ENCODE data around the gene YEATS4.
A peak's percentile ranks its signal among the peaks of the same experiment; 100 is the strongest.
"Not testable (repeated sequence)": the region's sequence is repeated elsewhere in the genome, so short reads cannot be mapped to it uniquely, and the experiment has no call there.

The YEATS4 gene

DNA sequence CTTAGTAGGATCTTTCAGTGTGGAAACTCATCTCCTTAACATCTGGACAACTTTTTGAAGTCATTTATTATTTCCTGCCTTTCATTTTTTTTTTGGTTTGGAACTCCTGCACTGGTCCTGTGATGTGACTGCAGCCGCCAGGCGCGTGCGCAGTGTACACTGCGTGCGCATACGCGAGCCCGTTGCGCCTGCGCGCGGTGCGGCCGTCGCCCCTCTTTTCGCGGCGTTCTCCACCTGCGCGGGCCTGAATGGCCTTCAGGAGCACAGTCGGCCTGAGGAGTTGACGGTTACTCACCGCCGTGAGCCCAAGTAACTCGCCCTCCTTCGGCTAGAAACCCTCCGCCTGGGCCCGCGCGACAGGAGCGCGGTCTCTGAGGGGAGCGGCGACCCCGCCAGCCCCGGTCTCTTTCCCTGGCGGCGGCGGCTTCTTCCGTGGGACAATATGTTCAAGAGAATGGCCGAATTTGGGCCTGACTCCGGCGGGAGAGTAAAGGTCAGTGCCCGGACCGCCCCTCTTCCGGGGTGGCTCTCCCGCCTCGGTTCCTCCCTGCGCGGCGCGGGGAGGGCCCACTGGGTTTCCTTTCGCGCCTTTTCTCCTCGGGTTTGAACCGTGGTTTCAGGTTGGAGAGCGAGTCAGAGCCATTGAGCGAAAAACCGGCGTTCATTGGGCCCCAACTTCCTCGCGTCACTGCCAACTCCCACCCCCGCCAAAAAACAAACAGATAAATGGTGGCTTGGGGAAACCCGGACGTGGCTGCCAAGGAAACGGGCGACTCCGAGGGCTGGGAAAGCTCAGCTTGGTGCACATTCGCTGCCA lies at the start of gene YEATS4:
YEATS4 (plus strand) TSS at position 213 of the 817 bp plus-strand sequence; CDS start at position 443, 230 bp downstream.
- peak; percentile 59 for DNase-seq (ENCODE audit: low read depth, low spot score)

DNA sequence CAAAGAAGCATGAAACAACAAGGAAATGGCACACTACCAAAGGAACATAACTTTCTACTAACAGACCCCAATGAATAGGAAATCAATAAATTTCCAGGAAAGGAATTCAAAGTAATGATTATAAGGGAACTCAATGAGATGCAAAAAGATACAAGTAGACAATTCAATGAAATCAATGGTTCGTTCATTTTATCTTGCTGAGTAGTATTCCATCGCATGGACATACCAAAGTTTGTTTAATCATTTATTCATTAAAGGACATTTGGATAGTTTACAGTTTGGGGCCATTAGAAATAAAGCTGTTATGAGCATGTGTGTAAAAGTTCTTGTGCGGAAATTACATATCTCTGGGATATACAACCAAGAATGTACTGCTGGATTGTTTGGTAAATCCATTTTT lies 46.3 kb upstream of the YEATS4 start:
- no peak for DNase-seq (ENCODE audit: low read depth, low spot score)

DNA sequence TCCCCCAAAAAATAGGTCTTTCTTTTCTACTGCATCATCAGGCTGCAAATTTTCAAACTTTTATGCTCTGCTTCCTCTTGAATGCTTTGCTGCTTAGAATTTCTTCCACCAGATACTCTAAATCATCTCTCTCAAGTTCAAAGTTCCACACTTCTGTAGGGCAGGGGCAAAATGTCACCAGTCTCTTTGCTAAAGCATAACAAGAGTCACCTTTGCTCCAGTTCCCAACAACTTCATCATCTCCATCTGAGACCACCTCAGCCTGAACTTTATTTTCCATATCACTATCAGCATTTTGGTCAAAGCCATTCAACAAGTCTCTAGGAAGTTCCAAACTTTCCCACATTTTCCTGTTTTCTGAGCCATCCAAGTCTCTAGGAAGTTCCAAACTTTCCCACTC lies 42.8 kb upstream of the YEATS4 start:
- DNase-seq (ENCODE audit: low read depth, low spot score), result not testable (repeated sequence)

DNA sequence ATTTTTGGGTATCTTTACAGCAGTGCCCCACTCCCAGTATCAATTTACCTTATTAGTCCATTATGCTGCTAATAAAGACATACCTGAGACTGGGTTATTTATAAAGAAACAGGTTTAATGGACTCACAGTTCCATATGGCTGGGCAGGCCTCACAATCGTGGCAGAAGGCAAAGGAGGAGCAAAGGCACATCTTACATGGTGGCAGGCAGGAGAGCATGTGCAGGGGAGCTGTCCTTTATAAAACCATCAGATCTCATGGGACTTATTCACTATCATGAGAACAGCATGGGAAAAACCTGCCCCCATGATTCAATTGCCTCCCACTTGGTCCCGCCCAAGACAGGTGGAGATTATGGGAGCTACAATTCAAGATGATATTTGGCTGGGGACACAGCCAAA lies 42.3 kb upstream of the YEATS4 start:
- DNase-seq (ENCODE audit: low read depth, low spot score), result not testable (repeated sequence)

DNA sequence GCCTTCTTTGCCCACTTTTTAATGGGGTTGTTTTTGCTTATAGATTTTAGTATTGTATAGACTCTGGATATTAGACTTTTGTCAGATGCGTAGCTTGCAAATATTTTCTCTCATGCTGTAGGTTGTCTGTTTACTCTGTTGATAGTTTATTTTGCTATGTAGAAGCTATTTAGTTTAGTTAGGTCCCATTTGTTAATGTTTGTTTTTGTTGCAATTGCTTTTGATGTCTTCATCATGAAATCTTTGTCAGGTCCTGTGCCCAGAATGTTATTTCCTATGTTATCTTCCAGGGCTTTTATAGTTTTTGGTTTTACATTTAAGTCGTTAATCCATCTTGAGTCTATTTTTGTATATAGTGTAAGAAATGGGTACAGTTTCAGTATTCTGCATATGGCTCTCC lies 41.3 kb upstream of the YEATS4 start:
- DNase-seq (ENCODE audit: low read depth, low spot score), result no peak

DNA sequence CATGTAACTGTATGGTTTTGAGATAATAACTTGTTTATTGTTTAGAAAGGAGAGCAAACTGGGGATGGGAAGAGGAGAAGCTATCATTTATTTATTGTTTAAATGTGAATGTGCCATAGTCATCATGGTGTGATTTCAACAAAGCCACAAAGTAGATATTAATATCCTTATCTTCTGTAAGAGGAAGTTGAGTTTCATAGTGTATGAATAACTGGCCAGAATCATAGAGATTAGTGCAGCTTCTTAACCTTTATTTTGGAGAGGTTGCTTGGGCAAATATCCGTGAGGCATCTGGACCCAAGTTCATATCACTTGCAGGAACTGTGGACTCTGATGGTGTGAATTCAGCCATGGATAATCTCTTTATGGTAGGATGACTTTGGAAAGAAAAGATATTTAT lies 38.2 kb upstream of the YEATS4 start:
- no peak for DNase-seq (ENCODE audit: low read depth, low spot score)

DNA sequence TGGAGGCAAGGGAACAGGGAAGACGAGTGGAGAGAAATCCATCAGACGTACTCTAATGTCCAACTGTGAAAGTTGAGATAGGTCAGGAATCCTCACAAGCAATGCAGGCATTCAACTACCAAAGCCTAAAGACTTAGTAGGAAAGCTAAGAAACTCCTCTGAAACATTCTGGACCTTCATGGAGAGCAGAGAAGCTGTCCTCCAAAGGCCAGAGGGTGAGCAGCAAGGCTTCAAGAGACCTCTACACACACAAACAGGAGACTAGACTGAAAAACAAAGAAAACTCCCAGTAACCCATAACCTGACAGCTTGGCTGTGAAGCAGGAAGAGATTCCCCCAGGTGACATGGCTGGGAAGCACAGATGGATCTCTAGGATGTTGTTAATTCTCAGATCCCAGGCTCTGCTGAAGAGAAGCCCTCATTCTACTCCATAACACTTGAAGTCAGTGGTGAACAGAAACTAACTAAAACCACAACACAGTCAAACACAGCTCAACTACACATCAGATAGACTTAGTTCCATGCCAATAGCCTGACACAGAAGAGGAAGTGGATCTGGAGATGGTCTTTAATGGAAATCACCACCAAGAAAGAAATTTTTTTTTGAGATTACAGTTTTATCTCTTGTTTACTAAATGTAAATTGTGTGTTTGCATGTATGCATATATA lies 34.6 kb upstream of the YEATS4 start:
- DNase-seq (ENCODE audit: low read depth, low spot score), result no peak

DNA sequence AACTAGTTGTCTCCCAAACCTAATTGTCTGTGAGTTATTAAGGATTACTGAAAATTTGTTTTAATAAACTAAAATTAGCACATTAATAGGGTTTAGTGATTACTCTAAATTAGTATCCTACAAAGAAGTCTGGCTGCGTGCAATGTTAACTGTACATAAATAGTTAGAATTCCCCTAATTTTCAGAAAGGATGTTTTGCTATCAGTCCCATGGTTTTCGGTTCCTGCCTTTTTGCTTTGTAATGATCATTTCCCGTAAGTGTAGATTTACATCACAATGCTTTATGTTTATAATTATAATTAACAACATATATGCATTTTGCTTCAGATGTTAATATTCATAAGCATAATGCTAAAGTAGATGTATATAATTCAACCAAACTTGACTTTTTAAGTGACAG lies 31.1 kb upstream of the YEATS4 start:
- no peak for DNase-seq (ENCODE audit: low read depth, low spot score)

DNA sequence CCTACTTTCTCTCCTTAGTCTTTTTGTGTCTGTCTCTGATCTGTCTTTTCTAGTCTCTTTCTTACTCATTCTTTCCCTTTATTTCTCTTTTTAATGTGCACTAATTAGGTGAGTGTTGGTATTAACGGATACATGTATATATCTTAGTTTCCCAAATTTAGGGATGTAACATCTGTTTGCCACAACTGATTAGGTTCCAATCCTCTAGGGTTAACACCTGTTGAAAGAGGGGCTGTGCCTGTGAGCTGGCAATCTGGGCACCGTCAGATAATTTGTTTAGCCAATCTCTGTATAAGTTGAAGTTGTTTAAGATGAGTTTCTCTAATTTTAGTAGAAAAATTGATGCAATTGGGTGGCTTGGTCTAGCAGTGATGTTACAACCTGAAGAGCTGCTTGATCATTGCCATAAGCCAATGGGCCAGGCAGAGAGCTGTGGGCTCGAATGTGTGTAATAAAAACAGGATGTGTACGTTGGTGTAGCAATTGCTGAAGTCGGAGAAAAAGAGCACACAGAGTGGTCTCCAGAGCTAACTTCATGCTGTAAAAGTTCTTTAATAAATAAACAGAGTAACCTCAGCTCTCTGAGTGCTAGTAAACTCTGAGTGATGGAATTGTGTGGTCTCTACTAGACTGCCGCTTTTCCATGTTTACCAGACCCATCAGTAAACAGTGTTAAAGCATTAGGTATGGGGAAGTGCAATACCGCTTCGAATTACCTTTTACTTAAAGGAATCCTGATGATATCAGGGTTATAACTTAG lies 29.7 kb upstream of the YEATS4 start:
- DNase-seq (ENCODE audit: low read depth, low spot score), result no peak

DNA sequence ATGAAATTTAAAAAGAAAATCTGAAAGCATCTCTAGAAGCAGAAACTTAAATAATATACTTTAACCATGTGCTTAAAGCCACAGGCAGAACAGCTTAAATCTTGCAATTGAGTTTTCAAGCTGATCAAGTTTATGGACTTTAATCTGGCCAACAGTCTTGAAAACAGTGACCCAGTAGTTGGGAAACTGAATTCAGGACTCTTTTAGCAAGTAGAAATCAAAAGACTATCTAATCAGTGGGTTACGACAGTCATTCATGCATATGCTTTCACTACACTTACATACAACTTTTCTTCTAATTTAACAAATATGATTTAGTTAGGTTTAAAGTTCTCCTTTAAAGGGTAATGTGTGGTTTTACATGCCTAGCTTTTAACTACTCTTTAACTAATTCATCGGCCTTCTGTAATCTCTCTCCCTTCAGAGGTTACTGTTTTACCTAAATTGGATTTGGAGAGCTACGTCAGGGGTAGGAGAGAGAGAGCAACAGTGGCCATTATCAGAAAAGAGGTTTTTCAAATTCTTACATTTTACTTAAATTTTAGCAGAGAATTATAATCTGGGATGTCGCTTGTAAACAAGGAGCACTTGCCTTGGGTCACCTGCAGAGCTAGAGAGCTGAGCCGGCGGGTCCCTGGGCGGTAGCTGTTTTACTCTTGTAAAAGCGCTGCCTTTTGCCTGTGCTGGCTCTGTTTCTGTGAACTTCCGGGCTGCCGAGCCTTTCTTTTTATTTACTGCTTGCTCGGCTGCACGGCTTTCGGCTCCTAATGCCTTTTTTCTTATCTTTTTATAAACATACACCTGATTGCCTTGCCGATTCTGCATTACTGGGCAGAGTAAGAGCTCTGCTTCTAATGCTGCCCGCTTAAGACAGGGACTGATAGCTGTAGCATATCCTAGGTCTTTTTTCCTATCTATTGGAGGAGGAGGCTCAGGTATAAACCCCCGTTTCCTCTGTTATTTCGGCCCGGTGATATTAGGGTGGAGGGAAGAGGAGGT lies 28.8 kb upstream of the YEATS4 start:
- DNase-seq (ENCODE audit: low read depth, low spot score), result peak; percentile 28

DNA sequence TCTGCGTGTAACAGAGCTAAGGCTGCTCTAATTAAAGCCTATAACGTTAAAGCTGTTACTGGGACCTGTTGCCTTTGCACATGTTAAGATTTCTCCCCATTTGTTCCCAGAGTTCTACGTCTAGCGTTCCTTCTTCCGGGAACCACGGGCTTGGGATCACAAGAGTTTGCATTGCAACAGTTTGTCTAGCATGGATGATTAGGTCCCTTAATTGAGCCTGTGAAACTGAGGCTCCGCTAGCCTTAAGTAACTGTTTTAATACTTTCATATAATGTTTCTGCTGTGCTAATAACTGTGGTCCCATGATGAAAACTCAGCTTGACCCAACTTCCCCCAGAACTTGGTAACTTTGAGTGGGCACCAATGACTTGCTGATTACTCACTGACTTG lies 28.0 kb upstream of the YEATS4 start:
- DNase-seq (ENCODE audit: low read depth, low spot score), result no peak

DNA sequence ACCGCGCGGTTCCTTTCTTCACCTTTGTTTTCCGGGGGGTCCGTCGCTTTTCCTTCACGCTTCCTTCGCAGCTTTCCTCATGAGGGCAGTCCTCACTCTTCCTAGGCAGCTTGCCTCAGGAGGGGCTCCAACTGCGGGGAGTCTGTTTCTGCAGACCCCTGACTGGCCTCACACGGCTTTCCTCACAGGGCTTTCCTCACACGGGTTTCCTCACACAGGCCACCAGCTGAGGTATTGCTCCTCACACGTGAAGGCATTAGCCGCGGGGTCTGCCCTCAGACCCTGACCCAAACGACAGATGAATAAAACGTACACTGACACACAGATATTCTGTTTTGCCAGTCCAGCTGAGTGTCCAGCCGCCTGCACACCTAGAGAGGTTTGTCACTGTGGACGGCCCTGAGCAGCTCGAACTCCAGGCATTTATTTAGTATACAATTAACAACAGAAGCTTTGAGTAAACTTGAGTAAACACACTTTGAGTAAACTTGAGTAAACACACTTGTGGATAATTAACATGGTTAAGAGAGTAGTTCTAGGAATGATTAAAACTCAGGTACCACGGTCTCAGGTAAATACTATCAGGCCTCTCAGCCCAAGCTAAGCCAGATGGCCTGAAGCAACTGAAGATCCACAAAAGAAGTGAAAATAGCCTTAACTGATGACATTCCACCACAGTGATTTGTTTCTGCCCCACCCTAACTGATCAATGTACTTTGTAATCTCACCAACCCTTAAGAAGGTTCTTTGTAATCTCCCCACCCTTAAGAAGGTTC lies 27.4 kb upstream of the YEATS4 start:
- no peak for DNase-seq (ENCODE audit: low read depth, low spot score)

DNA sequence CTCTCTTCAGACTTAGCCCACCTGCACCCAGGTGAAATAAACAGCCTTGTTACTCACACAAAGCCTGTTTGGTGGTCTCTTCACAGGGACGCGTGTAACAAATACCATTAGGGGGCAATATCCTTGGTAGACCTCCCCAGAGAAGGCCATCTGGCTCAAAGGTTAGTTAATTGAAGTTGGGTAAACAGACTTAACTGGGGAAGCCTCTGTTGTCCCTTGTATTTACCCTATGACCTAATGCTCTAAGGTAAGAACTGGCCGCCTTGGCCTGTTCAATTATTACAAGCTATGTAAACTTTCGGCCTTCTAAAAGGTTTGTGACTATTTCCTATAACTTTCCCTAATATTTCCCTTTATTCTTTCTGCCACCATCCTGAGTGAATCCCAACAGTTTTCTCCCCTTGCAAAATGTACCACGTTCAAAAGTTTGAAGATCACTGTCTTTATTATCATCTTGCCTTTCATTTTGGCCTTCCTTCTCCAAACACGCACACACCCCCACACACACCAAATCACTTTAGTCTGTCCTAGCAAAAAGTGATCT lies 26.7 kb upstream of the YEATS4 start:
- DNase-seq (ENCODE audit: low read depth, low spot score), result no peak

DNA sequence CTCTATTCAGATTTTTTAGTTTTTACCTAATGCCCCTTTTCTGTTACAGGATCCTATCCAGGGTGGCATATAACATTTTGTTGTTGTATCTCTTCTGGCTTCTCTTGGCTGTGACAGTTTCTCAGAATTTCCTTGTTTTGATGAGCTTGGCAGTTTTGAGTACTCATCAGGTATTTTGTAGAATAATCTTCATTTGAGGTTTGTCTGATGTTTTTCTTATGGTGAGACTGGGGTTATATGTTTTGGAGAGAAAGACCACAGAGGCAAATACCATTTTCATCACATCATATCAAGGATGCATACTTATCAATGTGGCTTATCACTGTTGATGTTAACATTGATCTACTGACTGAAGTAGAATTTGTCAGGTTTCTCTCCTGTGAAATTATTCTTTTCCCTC lies 25.4 kb upstream of the YEATS4 start:
- no peak for DNase-seq (ENCODE audit: low read depth, low spot score)

DNA sequence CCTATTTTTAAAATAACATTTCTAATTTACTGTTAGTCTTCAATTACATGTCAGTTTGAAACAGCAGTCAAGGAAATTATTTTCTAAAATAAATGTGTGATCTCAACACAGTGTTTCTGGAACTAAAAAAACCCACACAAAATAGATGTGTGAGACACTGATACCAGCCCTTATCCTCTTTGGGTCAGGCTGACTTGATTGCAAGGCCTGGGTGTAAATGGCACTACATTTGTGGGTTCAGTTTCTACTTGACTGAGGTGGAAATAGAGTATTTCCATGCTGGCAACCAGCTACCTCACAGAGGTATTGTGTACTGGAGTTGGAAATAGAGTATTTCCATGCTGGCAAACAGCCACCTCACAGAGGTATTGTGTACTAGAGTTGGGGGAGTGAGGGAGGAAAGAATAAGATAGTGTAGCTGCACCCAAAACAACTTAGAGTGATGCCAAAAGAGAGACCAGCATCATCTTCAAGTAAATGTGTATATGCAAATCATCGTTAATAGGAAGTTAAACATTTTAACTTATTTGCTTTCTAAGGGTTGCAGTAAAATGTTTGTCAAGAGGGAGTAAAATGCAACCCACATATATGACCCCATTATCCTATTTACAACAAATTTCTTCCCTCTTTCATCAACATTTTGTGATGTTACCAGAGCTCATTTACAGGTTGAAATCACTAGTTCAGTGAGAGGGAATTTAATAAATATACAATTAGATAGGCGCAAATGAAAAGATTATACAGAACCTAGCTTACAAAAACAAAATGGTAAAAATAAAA lies 22.0 kb upstream of the YEATS4 start:
- no peak for DNase-seq (ENCODE audit: low read depth, low spot score)

DNA sequence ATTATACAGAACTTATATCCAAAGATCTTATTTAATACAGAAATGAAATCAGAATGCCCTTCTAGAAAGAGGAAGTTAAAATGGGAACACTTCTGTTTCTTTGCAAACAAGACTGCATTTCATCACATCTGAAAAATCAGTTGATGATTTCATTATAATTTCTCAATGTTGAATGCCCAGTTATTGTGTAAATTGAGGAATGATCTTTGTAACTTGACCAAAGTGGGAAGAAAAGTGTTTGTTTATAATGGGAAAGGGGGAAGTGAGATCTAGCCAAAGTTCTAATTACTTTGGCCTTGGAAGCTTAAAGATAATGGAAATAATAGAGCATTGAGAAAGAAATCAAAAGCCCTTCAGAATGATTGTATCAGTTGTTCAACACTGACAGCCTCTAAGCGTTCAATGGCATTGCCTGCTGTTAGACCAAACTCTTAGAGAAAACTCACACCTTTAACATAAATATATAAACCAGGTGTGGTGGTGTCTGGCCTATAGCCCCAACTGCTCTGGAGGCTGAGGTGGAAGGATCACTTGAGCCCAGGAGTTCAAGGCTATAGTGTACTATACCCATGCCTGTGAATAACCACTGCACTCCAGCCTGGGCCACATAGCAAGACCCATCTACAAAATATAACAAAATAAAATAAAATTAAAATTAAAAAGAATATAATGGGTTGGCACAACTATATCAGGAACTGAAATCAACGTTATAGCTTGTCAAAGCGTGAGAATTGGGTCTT lies 21.3 kb upstream of the YEATS4 start:
- no peak for DNase-seq (ENCODE audit: low read depth, low spot score)

DNA sequence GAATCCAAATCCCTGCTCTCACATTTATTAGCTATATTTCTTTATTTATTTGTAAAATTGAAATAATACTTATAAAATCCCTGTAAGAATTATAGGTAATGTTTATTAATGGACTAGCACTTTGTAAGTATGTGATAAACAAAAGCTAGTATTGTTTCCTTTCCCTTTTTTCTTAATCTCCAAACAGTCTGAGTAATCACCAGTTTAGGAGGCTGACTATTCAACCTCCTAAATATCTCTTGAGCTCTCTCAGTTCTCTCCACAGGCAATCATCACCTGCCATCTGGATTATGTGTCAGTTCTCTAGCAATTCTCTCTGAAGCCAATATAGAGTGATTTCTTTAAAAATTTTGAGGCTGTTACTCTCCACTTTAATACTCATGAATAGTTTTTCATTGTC lies 20.6 kb upstream of the YEATS4 start:
- DNase-seq (ENCODE audit: low read depth, low spot score), result no peak

DNA sequence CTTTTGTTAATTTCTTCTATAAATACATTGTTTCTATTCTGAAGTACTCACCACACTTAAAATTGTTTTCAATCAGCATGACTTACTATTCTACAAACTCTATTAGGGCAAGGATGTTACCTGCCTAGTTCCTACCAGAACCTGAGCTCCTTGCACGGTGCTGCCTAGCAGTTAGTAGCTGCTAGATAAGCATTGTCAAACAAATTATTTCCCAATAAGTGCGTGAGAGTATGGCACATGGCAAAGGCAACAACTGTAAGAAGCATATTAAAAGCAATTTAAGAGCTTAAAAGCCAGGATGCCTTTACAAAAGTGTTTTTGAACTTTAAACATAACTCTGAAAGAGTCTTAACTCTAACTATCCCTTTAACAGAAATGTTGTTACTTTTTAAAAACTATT lies 19.5 kb upstream of the YEATS4 start:
- no peak for DNase-seq (ENCODE audit: low read depth, low spot score)

DNA sequence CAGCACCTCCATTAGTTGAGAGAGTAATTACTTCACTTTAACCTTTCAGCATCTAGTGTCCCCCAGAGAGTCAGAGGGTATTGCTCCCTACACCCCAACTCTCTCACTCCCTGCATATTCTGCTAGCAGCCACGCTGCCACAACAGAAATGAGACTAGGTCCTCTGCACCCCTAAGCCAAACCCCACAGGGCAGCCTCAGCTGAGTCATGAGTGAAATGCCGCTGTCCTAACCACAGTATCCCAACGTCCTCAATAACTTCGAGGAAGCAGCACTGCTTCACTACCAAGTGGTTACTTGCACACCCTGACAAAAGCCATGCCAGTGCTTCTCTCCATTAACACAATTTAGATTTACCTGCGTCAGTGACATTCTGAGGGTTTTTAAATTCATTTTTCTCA lies 18.2 kb upstream of the YEATS4 start:
- no peak for DNase-seq (ENCODE audit: low read depth, low spot score)

Data from iPS DF 19.7 (cell line).